Brain microvascular endothelial cell (primary cell): ENCODE measurements around the gene AURKAIP1.

Source experiments
- DNase-seq: peaks from one replicate; pipeline ENCODE4 v3.0.0-alpha.2; 2020
- H3K27ac ChIP-seq: fragments of 250-450 bp; sonication (Bioruptor Pico); 2 replicates; pipeline ENCODE4 v1.5.1; 2020; ENCODE audit warnings: mild to moderate bottlenecking, moderate library complexity
- H3K27me3 ChIP-seq: fragments of 250-450 bp; sonication (Bioruptor Pico); replicated peaks from 2 replicates; pipeline ENCODE4 v1.5.1; 2020; ENCODE audit warnings: mild to moderate bottlenecking
- H3K36me3 ChIP-seq: fragments of 250-450 bp; sonication (Bioruptor Pico); replicated peaks from 2 replicates; pipeline ENCODE4 v1.5.1; 2020; ENCODE audit warnings: mild to moderate bottlenecking
- H3K4me3 ChIP-seq: 2 replicates; pipeline ENCODE4 v1.5.1; 2011; ENCODE audit warnings: low read depth, mild to moderate bottlenecking, control low read depth, low read length, moderate library complexity
- CTCF ChIP-seq: IDR thresholded peaks from 2 replicates; pipeline ENCODE4 v1.5.1; 2011; ENCODE audit warnings: low read depth, mild to moderate bottlenecking, moderate library complexity, low read length, control low read depth, inconsistent platforms; ENCODE audit errors: missing control alignments
- in situ Hi-C: cut with HindIII; loops from 2 replicates; pipeline ENCODE4 v1.10.0; 2017; ENCODE audit warnings: low sequenced_read_pairs, low pct_ligation_motif_present

Gene AURKAIP1

GRCh38 chr1:1377540-1378205 lies 2.7 kb upstream of the AURKAIP1 start:
- DNase-seq, result no peak
- H3K4me3 ChIP-seq, result no peak overlapping the region
- H3K36me3 ChIP-seq, result peaks cover 15% of the 10 kb centered on the region
- no peaks in the 10 kb centered on the region for H3K27me3 ChIP-seq
- in situ Hi-C loops, result no loop called here
- H3K27ac ChIP-seq, result no peak overlapping the region
- no peak for TF ChIP-seq CTCF

GRCh38 chr1:1376551-1377226 lies 1.7 kb upstream of the AURKAIP1 start:
- no peaks in the 10 kb centered on the region for H3K27me3 ChIP-seq
- H3K36me3 ChIP-seq, result peaks cover 13% of the 10 kb centered on the region
- no peak for TF ChIP-seq CTCF
- in situ Hi-C loops, result no loop called here
- H3K4me3 ChIP-seq, result no peak overlapping the region
- DNase-seq, result no peak
- no peak overlapping the region for H3K27ac ChIP-seq

GRCh38 chr1:1374589-1374928 lies 448 bp downstream of the AURKAIP1 start:
- in situ Hi-C loops, result no loop called here
- peak overlapping the region; percentile 89 for H3K27ac ChIP-seq
- no peak for TF ChIP-seq CTCF
- peak overlapping the region; percentile 89 for H3K4me3 ChIP-seq
- H3K36me3 ChIP-seq, result peaks cover 11% of the 10 kb centered on the region
- no peak for DNase-seq
- no peaks in the 10 kb centered on the region for H3K27me3 ChIP-seq

GRCh38 chr1:1373815-1374588 lies 1.0 kb downstream of the AURKAIP1 start:
- no peak for TF ChIP-seq CTCF
- Histone ChIP-seq H3K4me3 (peak overlapping the region; percentile 89), H3K27me3 (no peaks in the 10 kb centered on the region), H3K27ac (peak overlapping the region; percentile 89), H3K36me3 (peaks cover 11% of the 10 kb centered on the region)
- in situ Hi-C loops, result no loop called here
- no peak for DNase-seq

GRCh38 chr1:1373051-1373814 lies 1.8 kb downstream of the AURKAIP1 start:
- H3K27me3 ChIP-seq, result no peaks in the 10 kb centered on the region
- in situ Hi-C loops, result no loop called here
- H3K36me3 ChIP-seq, result peaks cover 11% of the 10 kb centered on the region
- no peak for TF ChIP-seq CTCF
- H3K27ac ChIP-seq, result no peak overlapping the region
- no peak overlapping the region for H3K4me3 ChIP-seq
- no peak for DNase-seq
